Measurements from ENCODE around the gene ACVRL1.
"Not testable (repeated sequence)": the region's sequence is repeated elsewhere in the genome, so short reads cannot be mapped to it uniquely, and the experiment has no call there.

Gene ACVRL1

GRCh38 chr12:51874486-51874885 lies 32.8 kb upstream of the ACVRL1 start:
- no peak for DNase-seq

GRCh38 chr12:51879102-51879501 lies 28.2 kb upstream of the ACVRL1 start:
- DNase-seq = no peak

- DNase-seq = no peak
Observed at GRCh38 chr12:51883295-51883694, 24.0 kb upstream of the ACVRL1 start.

GRCh38 chr12:51883998-51884675 lies 23.2 kb upstream of the ACVRL1 start:
- DNase-seq = no peak

GRCh38 chr12:51884676-51885229 lies 22.6 kb upstream of the ACVRL1 start:
- no peak for DNase-seq

- DNase-seq = not testable (repeated sequence)
Observed at GRCh38 chr12:51885294-51886020, 21.8 kb upstream of the ACVRL1 start.

GRCh38 chr12:51886021-51886710 lies 21.1 kb upstream of the ACVRL1 start:
- peak; percentile 45 for DNase-seq

- peak; percentile 43 for DNase-seq
Observed at GRCh38 chr12:51887476-51888315, 19.6 kb upstream of the ACVRL1 start, which contains the start of gene ANKRD33. TSS of gene ANKRD33 (plus strand) at chr12:51888103. CDS start at chr12:51888187, 84 bp downstream.

GRCh38 chr12:51888316-51889215 lies 18.7 kb upstream of the ACVRL1 start:
- DNase-seq = no peak

GRCh38 chr12:51889216-51890132 lies 17.8 kb upstream of the ACVRL1 start:
- no peak for DNase-seq

- DNase-seq = no peak
Observed at GRCh38 chr12:51890133-51890464, 17.2 kb upstream of the ACVRL1 start.

GRCh38 chr12:51890511-51891171 lies 16.7 kb upstream of the ACVRL1 start:
- no peak for DNase-seq

- DNase-seq = no peak
Observed at GRCh38 chr12:51891843-51892242, 15.5 kb upstream of the ACVRL1 start.

- DNase-seq = no peak
Observed at GRCh38 chr12:51893786-51894185, 13.5 kb upstream of the ACVRL1 start.

GRCh38 chr12:51895378-51896135 lies 11.7 kb upstream of the ACVRL1 start:
- no peak for DNase-seq

- no peak for DNase-seq
Observed at GRCh38 chr12:51896236-51896635, 11.1 kb upstream of the ACVRL1 start.

GRCh38 chr12:51897181-51897580 lies 10.1 kb upstream of the ACVRL1 start:
- DNase-seq = no peak

GRCh38 chr12:51898506-51898905 lies 8.8 kb upstream of the ACVRL1 start:
- DNase-seq = no peak

- no peak for DNase-seq
Observed at GRCh38 chr12:51898937-51899336, 8.4 kb upstream of the ACVRL1 start.
